GM21447 (cell line): ENCODE results near the gene LYPD3.

Experiments used
- ATAC-seq: cut with Tn5 transposase; IDR thresholded peaks from one replicate; pipeline ENCODE4 v1.9.1; 2021; ENCODE audit not compliant: unreplicated experiment

The LYPD3 gene

DNA sequence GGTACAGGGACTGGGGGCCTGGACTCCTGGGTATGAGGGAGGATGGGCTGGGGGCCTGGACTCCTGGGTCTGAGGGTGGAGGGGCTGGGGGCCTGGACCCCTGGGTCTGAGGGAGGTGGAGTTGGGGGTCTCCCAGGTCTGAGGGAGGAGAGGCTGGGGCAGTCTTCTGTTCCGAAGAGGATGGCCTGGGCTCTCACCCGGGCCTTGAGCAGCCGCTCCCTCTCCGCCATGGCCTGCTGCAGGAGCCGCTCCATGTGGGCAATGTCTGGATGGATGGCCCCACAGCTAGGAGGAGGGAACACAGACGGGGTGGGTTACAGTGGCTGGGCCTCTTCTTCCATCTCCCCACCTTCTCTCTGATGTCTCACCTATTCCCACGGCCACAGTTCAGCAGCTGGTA, 21.0 kb upstream of the LYPD3 start:
- no peak for ATAC-seq

DNA sequence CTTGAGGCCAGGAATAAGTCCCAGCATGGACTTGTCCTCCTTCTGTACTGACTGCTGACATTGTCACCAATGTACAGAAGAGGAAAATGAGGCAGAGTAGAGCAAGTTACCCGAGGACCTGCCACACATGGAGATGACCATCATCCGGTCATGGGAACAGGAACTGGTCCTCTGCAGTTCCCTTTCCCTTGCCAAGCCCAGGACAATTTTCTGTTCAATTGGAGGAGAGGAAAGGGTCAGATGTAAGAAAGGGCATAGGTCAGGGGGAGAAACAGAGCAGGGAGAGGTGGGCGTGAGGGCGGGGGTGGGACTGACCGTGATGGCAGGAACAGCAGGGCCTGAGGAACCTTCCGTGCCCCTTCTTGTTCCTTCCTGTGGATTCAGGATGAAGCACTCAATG, 20.5 kb upstream of the LYPD3 start:
- ATAC-seq = no peak

DNA sequence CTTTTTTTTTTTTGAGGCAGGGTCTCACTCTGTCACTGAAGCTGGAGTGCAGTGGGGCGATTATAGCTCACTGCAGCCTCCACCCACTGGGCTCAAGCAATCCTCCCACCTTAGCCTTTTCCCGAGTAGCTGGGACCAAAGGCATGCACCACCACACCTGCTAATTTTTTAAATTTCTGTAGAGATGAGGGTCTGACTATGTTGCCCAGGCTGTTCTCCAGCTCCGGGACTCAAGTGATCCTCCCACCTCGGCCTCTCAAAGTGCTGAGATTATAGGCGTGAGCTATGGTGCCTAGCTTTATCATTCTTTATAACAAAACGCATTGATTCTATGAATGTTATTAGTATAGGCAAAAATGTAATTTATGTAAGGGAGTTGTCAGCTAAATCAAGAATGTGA, 17.9 kb upstream of the LYPD3 start:
- no peak for ATAC-seq

DNA sequence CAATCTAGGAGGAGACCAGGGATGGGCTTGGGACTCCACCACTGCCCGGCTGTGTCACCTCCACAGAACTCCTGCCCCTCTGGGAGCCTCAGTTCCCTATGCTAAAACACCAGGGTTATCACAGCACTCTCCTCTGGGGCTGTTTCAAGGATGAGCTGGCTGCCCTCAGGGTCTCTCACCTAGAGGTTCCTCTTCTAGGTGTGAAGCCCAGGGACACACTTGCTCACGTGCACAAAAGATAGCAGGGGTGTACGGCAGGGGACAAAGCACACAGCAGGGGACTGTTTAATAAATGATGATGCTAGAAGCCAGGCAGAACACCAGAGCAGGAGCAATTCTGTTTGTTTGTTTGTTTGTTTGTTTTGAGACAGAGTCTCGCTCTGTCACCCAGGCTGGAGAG, 16.8 kb upstream of the LYPD3 start:
- ATAC-seq = no peak

DNA sequence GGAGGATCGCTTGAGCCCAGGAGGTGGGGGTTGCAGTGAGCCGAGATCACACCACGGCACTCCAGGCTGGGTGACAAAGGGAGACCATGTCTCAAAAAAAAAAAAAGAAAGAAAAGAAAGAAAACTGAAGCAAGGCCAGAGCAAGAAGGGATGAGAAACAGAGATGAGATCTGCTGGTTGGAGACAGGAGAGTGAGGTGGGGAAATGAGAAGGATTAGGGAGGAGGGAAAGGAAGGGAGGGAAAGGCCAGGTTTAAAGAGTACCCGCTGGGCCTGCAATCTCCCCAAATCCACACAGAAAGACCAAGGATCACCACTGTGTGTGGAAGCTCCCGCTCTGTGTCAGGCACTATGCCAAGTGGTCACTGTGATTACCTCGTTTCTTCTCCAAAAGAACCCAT, 16.3 kb upstream of the LYPD3 start:
- ATAC-seq = no peak

DNA sequence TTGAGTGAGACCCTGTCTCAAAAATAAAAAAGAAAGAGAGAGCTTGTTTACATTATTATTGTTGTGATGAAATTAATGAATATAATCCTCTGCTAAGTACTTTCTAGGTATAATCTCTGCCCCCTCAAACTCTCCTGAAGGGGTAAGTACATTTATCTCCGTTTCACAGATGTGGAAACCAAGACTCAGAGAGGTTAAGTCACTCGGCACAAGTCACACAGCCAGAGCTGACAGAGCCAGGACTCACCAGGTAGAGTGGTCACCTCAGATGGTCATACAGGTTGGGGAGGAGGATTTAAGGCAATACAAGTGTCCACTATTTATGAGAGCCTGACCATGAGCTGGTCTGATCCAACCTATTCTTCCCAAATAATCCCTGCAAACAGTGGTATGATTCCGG, 15.2 kb upstream of the LYPD3 start:
- no peak for ATAC-seq

DNA sequence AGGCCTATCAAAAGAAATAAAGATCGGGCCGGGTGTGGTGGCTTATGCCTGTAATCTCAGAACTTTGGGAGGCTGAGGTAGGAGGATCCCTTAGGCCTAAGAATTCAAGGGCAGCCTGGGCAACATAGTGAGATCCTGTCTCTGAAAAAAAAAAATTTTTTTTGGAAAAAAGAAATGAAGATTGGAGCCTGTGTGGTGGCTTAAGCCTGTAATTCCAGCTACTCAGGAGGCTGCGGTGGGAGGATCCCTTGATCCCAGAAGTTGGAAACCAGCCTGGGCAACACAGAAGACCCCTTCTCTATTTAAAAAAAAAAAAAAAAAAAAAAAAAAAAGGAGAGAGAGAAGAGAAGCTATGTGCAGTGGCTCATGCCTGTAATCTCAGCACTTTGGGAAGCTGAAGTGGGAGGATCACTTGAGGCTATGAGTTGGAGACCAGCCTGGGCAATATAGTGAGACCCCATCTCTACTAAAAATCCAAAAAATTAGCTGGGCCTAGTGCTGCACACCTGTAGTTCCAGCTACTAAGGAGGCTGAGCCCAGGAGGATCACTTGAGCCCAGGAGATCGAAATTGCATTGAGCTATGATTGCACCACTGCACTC, 14.7 kb upstream of the LYPD3 start:
- no peak for ATAC-seq

DNA sequence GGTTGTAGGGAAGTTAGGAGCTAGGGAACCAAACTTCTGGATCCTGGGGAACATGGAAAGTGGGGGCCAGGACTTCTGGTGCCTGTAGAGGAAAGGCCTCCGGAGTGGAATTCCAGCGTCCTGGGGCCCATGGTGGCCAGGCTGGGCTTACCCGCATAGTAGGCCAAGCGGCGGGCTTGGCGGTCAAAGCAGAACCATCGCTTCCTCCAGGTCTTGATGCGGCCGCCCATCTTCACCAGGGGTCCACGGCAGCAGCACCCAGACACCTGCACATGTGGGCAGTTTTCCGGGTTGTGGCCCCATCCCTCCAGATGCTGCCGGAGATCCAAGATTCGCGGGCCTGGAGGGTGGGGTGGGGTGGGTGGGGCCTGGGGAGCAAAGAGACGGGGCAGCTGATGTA, 13.8 kb upstream of the LYPD3 start:
- ATAC-seq = no peak

DNA sequence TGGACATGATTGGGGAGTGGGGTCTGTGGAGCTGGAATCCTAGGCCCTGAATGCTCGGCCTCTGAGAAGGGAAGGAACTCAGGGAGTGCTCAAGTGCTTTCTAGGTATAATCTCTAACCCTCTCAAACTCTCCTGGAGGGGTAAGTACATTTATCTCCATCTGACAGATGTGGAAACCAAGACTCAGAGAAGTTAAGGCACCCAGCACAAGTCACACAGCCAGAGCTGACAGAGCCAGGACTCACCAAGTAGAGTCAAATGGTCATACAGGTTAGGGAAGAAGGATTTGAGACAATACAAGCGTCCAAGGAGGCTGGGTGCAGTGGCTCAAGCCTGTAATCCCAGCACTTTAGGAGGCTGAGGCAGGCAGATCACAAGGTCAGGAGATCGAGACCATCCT, 12.9 kb upstream of the LYPD3 start:
- no peak for ATAC-seq

DNA sequence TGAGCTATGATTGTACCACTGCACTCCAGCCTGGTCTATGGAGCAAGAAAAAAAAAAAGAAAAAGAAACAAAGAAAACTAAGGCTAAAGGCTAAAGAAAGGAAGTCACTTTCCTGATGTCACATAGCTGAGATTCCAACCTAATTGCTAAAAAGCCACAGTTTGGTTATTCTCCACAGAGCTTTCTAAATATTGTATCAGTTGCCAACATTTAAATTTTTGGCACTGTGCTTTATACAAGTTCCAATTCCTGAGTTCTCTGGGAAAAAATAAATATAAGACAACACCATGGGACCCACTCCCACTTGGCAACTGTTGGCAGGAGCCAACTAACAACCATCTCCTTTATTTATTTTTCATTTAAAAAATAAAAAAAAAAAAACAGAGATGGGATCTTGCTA, 11.2 kb upstream of the LYPD3 start:
- no peak for ATAC-seq

DNA sequence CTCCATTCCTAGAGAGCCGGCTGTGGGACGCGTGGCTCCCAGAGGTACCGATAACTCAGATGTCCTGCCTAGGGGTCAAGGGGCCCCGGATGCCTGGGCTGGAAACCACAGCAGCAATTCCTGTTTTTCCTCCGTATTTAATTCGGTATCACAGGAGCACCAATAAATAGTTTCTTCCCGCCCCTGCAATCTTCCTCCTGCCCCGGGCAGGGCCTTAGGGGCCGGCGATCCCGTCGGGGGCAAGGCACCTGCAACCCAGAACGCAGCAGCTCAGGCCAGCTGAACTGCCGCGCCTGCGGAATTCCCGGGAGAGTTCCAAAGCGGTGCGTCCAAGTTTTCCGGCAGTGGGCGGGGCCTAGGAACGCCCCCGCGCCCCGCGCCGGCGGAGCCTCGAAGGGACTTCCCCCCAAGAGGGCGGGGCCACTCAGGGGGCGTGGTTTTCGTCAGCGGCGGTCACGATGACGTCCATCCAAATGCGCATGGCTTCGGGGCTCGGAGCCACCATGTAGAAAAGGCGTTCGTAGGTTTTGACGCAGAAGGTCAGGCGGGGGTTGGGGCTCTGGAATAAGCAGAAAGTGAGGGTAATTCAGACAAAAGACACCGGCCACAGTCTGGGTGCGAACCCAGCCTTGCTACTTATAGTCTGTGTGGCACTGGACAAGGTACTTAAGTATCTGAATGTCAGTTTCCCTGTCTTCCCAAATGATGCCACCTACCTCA, 9.7 kb upstream of the LYPD3 start:
- ATAC-seq = peak; percentile 70

DNA sequence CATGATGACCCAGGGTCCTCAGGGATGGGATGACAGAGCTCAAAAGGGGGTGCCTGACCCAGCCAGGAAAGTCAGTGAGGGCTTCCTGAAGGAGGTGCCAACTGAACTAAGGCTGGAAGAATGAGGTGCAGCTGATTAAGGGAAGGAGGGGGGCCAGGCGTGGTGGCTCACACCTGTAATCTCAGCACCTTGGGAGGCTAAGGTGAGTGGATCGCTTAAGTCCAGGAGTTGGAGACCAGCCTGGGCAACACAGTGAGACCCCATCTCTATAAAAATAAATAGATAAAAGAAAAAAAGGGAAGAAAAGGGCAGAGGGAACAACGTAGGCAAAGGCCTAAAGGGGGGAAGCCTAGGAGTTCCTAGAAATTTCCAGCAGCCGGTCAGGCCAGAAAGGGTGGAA, 9.1 kb upstream of the LYPD3 start:
- no peak for ATAC-seq

DNA sequence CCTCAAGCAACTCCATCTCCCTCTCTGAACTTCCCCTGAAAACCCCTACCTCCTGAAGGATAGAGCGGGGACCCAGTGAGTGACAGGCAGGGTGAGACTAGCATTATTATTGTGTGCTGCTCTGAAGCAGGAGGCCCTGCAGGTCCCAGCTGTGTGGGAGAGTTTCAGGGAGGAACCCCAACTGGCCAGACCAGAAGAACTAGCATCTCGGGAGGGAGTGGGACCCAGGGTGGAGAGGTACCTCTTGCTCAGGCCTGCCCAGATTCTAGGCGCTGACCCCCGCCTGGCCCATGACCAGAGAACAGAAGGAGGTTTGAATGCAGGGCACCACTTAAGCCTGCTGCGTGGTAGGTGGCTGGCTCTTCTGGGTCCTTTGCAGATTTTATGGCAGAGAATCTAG, 5.7 kb upstream of the LYPD3 start:
- ATAC-seq = no peak

DNA sequence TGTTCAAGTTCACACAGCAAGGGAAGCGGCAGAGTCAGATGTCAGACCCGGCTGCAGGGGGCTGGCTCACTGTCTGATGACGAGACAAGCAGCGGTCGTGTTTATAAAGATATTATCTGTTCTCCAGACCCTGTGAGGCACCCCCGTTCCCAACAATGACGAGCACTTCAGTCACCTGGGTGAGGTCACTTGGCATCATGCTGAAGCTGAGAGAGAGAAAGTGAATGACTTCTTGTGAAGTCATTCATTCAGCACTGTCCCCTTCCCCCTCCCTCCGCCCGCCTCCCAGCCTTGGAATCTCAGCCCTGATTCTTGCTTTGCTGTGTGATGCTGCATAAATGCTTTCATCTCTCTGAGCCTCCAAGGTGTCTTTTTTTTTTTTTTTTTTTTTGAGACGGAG, 4.9 kb upstream of the LYPD3 start:
- ATAC-seq = no peak

DNA sequence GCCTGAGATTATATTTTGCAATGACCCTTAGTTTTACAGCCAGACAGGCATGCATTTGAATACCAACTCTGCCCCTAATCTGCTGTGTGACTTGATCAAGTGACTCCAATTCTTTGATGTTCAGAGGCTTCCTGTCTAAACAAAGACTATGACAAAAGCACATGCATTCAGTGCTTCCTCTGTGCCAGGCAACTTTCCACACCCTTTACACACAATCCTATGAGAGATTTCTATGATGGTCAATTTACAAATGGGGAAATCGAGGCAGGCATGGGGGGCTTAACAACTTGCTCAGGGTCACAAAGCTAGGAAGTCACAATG, 3.7 kb upstream of the LYPD3 start:
- no peak for ATAC-seq

DNA sequence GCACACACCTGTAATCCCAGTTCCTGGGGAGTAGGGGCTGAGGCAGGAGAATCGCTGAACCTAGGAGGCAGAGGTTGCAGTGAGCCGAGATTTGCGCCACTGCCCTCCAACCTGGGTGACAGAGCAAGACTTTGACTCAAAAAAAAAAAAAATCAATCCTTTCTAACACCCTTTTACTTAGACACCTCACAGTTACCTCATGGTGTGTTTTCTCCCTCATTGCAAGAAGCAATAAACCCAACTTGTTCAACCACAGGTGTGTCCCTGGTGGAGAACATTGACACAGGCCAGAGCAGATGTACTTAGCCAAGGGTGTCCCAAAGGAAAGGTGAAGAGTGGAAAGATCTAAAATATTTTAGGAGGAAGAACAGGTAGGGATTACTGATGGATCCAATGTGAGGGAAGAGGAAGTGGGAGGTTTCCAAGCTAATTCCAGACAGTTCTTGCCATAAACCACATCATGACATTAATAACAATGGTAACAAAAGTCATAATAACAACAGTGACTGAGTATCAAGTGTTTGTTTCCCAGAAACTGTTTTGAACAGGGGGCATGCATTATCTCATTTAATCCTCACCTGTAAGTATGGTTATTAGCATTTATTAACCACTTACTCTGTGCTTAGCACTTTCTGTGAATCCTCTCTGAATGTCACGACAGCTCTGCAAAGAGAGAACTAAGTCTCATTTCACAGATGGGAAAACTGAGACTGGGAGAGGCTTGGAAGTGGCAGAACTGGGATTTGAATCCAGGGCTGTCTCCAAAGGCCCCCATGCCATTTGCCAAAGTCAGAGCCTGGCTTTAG, 3.1 kb upstream of the LYPD3 start:
- ATAC-seq = no peak

DNA sequence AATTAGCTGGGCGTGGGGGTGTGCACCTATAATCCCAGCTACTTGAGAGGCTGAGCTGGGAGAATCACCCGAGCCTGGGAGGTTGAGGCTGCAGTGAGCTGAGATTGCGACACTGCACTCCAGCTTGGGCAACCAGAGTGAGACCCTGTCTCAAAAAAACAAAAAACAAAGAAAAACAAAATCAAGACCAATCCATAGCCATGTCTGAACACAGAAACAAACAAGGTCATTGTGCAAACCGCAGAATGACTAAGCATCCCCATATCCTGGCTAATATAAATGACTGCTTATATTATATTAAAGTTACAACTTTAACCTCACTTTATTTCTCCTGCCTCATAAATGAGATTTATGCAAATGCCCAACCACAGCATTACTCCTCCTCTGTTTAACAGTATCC, 2.3 kb upstream of the LYPD3 start:
- no peak for ATAC-seq

DNA sequence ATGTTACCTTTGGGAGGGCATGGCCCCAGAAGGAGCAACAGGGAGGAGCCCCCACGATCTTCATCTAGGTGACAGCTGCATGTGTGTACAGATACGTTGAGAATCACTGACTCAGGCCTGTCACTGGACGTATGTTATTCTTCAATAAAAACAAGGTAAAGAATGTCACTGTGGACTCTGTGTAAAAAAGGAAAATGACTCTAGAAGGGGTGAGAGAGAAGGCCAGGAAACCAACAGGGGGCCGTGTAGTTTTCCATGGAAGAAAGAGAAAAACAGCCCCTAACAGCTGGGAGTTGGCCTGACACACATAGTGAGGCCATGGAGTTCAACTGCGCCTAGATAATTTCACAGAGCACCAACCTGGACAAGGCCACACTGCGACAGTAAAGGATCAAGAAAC, 1.9 kb upstream of the LYPD3 start:
- ATAC-seq = no peak

DNA sequence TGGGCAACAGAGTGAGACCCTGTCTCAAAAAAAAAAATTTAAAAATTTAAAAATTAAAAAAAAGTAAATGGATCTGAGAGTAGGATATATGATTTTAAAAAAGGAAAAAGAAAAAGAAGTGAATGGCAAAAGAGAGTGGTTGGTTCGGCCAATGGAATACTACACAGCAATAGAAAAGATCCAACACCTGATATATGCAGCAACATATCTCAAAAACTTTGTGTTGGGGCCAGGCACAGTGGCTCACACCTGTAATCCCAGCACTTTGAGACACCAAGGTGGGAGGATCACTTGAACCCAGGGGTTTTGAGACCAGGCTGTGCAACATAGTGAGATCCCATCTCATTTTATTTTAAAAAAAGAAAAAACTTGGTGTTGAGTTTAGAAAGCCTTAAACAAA, 1.4 kb upstream of the LYPD3 start:
- ATAC-seq = no peak

DNA sequence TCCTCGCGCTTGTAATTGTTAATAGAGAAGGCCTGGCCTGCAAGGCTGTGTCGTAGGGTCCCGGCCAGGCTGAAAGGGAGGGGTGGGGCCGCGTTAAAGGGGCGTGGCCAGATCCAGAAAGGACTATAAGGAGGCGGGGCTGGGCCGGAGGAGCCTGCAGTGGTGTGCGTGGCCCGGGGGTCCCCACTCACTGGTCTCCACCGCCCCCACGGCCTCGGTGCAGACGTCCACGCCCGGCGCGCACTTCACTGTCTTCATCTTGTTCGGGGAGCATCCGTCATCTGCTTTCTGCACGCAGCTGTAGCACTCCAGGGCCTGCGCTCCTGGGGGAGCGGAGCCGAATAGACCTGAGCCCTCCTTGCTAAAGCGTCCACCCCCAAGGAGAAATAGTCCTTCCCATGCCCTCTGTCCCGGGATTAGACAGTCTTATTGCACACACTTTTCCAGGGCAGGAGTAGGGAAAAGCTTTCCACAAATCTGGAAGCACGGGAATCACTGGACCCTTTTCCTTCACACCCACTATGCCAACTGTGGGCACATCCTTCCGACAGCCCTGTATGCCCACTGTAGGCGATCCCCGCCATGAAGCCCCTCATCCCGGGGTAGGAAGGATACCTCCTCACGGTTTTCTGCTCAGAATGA, 1.2 kb downstream of the LYPD3 start:
- peak; percentile 51 for ATAC-seq

DNA sequence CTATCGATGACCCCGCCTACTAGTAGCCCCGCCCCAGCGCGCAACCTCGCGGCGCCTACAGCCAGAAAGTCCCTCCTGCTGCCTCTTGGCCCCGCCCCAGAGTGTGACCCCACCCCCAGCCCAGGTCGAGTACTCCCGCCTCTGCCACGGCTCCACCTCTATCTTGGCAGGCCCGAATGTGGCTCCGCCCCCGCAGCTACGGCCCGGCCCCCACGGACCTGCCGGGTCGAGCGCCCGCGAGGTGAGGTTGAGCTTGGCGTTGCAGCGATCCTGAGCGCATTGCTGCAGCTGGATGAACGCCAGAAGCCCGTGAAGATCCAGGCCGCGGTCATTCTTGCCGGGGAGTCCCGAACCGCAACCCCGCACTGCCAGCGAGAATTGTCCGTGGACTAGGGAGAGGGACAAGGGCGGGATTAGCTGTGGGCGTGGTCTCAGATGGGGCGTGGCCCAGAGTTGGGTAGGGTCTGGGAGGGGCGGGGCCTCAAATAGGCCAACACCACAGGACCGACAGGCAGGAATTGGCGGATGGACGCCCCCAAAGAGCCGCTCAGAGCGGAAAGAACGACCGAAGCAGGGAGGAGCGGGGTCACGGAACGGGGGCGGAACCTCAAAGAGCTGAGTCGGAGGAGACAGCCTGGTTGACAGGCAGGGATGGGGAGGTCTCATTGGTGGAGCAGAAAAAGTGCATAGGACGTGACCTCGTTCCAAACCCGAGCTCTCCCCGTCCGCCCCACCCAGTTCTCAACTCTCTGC, 1.9 kb downstream of the LYPD3 start:
- peak; percentile 82 for ATAC-seq
